Measurements from ENCODE around the gene GIMD1.

GRCh38 chr4:106409901-106410889 is 41.6 kb upstream of the GIMD1 start:
- TF ChIP-seq, protein P1, sequence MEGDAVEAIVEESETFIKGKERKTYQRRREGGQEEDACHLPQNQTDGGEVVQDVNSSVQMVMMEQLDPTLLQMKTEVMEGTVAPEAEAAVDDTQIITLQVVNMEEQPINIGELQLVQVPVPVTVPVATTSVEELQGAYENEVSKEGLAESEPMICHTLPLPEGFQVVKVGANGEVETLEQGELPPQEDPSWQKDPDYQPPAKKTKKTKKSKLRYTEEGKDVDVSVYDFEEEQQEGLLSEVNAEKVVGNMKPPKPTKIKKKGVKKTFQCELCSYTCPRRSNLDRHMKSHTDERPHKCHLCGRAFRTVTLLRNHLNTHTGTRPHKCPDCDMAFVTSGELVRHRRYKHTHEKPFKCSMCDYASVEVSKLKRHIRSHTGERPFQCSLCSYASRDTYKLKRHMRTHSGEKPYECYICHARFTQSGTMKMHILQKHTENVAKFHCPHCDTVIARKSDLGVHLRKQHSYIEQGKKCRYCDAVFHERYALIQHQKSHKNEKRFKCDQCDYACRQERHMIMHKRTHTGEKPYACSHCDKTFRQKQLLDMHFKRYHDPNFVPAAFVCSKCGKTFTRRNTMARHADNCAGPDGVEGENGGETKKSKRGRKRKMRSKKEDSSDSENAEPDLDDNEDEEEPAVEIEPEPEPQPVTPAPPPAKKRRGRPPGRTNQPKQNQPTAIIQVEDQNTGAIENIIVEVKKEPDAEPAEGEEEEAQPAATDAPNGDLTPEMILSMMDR (conservative IDR thresholded peaks at IDR 0.05; ENCODE audit: low read length) = no peak
- TF ChIP-seq EZH2phosphoT487 (IDR thresholded peaks at IDR 0.05; ENCODE audit: borderline replicate concordance) = no peak
